ENCODE data around the gene ZKSCAN4. TPM values are rescaled to one million over a fixed set of nuclear protein-coding genes. Genes with fewer than 3 reads are reported as not detected.

The ZKSCAN4 gene
- total RNA-seq, 1 donor from 2014 or later = 3.9 TPM

GRCh38 chr6:28295326-28295725 is 43.3 kb upstream of the ZKSCAN4 start:
- Mint-ChIP-seq H3K27me3 (ENCODE audit: low read depth, unreplicated experiment) (no peaks in the 10 kb centered on the region), H3K27ac (ENCODE audit: unreplicated experiment) (no peak overlapping the region), H3K9me3 (ENCODE audit: unreplicated experiment) (no peaks in the 10 kb centered on the region), H3K36me3 (ENCODE audit: low read depth, unreplicated experiment) (peaks cover 14% of the 10 kb centered on the region), H3K4me3 (ENCODE audit: unreplicated experiment) (no peak overlapping the region), H3K4me1 (ENCODE audit: low read depth, unreplicated experiment) (peaks cover 15% of the 10 kb centered on the region)
- Histone ChIP-seq H3K9me3 (ENCODE audit: insufficient read depth, low read depth, low read length) (no peaks in the 10 kb centered on the region), H3K36me3 (ENCODE audit: insufficient read depth, low read length) (peaks cover 9% of the 10 kb centered on the region), H3K27me3 (ENCODE audit: insufficient read depth, low read length) (no peaks in the 10 kb centered on the region), H4K20me1 (ENCODE audit: insufficient read depth, low read length) (no peaks in the 10 kb centered on the region), H3K4me1 (ENCODE audit: insufficient read depth, low read length) (no peaks in the 10 kb centered on the region), H3K9ac (ENCODE audit: low read length) (no peak overlapping the region), H3K27ac (ENCODE audit: low read depth, low read length) (no peak overlapping the region), H2AFZ (ENCODE audit: low read depth, low read length) (no peak overlapping the region), H3K4me3 (ENCODE audit: insufficient read depth, low read depth, low read length) (no peak overlapping the region), H3K79me2 (ENCODE audit: insufficient read depth, low read length) (no peaks in the 10 kb centered on the region), H3K4me2 (ENCODE audit: low read length) (no peak overlapping the region)
- no peak for DNase-seq (ENCODE audit: low read depth)
- TF ChIP-seq EZH2 (IDR thresholded peaks at IDR 0.05; ENCODE audit: insufficient read depth, low read length) (no peak), CTCF (IDR thresholded peaks at IDR 0.05; ENCODE audit: insufficient read depth, low read depth, low read length) (no peak)
- FAIRE-seq = no peak

GRCh38 chr6:28291573-28291972 is 39.5 kb upstream of the ZKSCAN4 start:
- no peaks in the 10 kb centered on the region for H4K20me1 ChIP-seq (ENCODE audit: insufficient read depth, low read length)
- H3K27ac ChIP-seq (ENCODE audit: low read depth, low read length) = no peak overlapping the region
- no peaks in the 10 kb centered on the region for H3K27me3 ChIP-seq (ENCODE audit: insufficient read depth, low read length)
- H3K9ac ChIP-seq (ENCODE audit: low read length) = no peak overlapping the region
- TF ChIP-seq CTCF (IDR thresholded peaks at IDR 0.05; ENCODE audit: insufficient read depth, low read depth, low read length) = no peak
- TF ChIP-seq EZH2 (IDR thresholded peaks at IDR 0.05; ENCODE audit: insufficient read depth, low read length) = no peak
- DNase-seq (ENCODE audit: low read depth) = no peak
- Mint-ChIP-seq H3K27me3 (ENCODE audit: low read depth, unreplicated experiment) (no peaks in the 10 kb centered on the region), H3K36me3 (ENCODE audit: low read depth, unreplicated experiment) (peaks cover 9% of the 10 kb centered on the region), H3K4me1 (ENCODE audit: low read depth, unreplicated experiment) (peaks cover 5% of the 10 kb centered on the region), H3K4me3 (ENCODE audit: unreplicated experiment) (no peak overlapping the region), H3K9me3 (ENCODE audit: unreplicated experiment) (no peaks in the 10 kb centered on the region), H3K27ac (ENCODE audit: unreplicated experiment) (no peak overlapping the region)
- peaks cover 12% of the 10 kb centered on the region for H3K36me3 ChIP-seq (ENCODE audit: insufficient read depth, low read length)
- H3K4me3 ChIP-seq (ENCODE audit: insufficient read depth, low read depth, low read length) = no peak overlapping the region
- no peak overlapping the region for H2AFZ ChIP-seq (ENCODE audit: low read depth, low read length)
- no peak overlapping the region for H3K4me2 ChIP-seq (ENCODE audit: low read length)
- no peaks in the 10 kb centered on the region for H3K9me3 ChIP-seq (ENCODE audit: insufficient read depth, low read depth, low read length)
- FAIRE-seq = no peak
- H3K79me2 ChIP-seq (ENCODE audit: insufficient read depth, low read length) = no peaks in the 10 kb centered on the region
- no peaks in the 10 kb centered on the region for H3K4me1 ChIP-seq (ENCODE audit: insufficient read depth, low read length)

GRCh38 chr6:28282926-28283325 is 30.9 kb upstream of the ZKSCAN4 start:
- H3K4me1 ChIP-seq (ENCODE audit: insufficient read depth, low read length) = no peaks in the 10 kb centered on the region
- H3K9me3 ChIP-seq (ENCODE audit: insufficient read depth, low read depth, low read length) = peaks cover 4% of the 10 kb centered on the region
- H2AFZ ChIP-seq (ENCODE audit: low read depth, low read length) = no peak overlapping the region
- no peak overlapping the region for H3K27ac ChIP-seq (ENCODE audit: low read depth, low read length)
- Mint-ChIP-seq H3K27ac (ENCODE audit: unreplicated experiment) (no peak overlapping the region), H3K4me3 (ENCODE audit: unreplicated experiment) (peak overlapping the region; percentile 96), H3K4me1 (ENCODE audit: low read depth, unreplicated experiment) (no peaks in the 10 kb centered on the region), H3K9me3 (ENCODE audit: unreplicated experiment) (no peaks in the 10 kb centered on the region), H3K36me3 (ENCODE audit: low read depth, unreplicated experiment) (peaks cover 16% of the 10 kb centered on the region), H3K27me3 (ENCODE audit: low read depth, unreplicated experiment) (no peaks in the 10 kb centered on the region)
- TF ChIP-seq EZH2 (IDR thresholded peaks at IDR 0.05; ENCODE audit: insufficient read depth, low read length) (no peak), CTCF (IDR thresholded peaks at IDR 0.05; ENCODE audit: insufficient read depth, low read depth, low read length) (no peak)
- H3K9ac ChIP-seq (ENCODE audit: low read length) = no peak overlapping the region
- no peak overlapping the region for H3K4me3 ChIP-seq (ENCODE audit: insufficient read depth, low read depth, low read length)
- FAIRE-seq (no peak), DNase-seq (ENCODE audit: low read depth) (no peak)
- H3K79me2 ChIP-seq (ENCODE audit: insufficient read depth, low read length) = peaks cover 19% of the 10 kb centered on the region
- H4K20me1 ChIP-seq (ENCODE audit: insufficient read depth, low read length) = no peaks in the 10 kb centered on the region
- peaks cover 17% of the 10 kb centered on the region for H3K36me3 ChIP-seq (ENCODE audit: insufficient read depth, low read length)
- no peaks in the 10 kb centered on the region for H3K27me3 ChIP-seq (ENCODE audit: insufficient read depth, low read length)
- peak overlapping the region; percentile 90 for H3K4me2 ChIP-seq (ENCODE audit: low read length)
